C4-2B (cell line): Measurements from ENCODE around the gene NGFR.
A peak's percentile ranks its signal among the peaks of the same experiment; 100 is the strongest.

Source experiments
- H3K27ac ChIP-seq: fragments of 450-650 bp; 2 replicates; pipeline ENCODE4 v1.5.1; 2017
- ZFX ChIP-seq: fragments of 450-650 bp; IDR thresholded peaks from 2 replicates; pipeline ENCODE4 v1.6.1; 2017
- TF ChIP-seq, protein P1 (sequence below): fragments of 450-650 bp; conservative IDR thresholded peaks from 2 replicates; pipeline ENCODE4 v1.5.1; 2017; ENCODE audit warnings: mild to moderate bottlenecking

Gene NGFR

DNA sequence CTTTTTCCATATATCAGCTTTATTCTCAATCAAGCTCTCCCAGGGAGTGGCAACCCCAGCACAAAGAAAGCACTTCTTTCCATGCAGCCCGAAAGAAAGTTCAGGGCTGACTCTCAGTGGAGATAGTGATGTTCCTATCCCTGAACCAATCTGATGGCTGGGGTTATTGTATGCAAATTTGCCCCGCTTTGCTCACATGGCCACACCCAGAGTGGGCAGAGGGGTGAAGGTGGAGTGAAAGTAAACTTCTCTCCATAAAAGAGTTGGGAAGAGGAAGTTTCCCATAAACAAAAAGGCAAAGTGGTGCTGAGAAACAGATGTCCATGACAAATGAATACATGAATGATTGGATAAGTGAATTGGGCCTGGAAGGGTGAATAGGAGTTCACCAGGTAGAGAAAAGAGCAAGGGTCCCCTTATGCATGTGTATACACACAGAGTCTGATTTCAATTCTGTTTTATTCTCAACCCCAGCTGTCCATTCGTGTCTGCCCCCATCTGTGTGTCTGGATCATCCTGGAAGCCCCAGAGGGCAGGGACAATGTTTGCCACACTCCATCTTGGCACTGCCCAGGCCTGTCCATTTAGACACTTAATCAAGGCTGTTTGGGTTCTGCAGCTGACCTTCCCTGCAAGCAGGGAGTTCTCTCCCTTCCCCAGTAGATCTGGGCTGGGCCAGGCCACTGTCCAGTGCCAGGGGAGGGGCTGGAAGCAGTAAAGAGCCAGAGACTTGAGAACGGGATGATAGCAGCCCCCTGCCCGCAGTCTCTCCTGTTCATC lies 14.1 kb upstream of the NGFR start:
- no peak overlapping the region for H3K27ac ChIP-seq
- TF ChIP-seq, protein P1, sequence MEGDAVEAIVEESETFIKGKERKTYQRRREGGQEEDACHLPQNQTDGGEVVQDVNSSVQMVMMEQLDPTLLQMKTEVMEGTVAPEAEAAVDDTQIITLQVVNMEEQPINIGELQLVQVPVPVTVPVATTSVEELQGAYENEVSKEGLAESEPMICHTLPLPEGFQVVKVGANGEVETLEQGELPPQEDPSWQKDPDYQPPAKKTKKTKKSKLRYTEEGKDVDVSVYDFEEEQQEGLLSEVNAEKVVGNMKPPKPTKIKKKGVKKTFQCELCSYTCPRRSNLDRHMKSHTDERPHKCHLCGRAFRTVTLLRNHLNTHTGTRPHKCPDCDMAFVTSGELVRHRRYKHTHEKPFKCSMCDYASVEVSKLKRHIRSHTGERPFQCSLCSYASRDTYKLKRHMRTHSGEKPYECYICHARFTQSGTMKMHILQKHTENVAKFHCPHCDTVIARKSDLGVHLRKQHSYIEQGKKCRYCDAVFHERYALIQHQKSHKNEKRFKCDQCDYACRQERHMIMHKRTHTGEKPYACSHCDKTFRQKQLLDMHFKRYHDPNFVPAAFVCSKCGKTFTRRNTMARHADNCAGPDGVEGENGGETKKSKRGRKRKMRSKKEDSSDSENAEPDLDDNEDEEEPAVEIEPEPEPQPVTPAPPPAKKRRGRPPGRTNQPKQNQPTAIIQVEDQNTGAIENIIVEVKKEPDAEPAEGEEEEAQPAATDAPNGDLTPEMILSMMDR, result no peak
- TF ChIP-seq ZFX, result no peak

DNA sequence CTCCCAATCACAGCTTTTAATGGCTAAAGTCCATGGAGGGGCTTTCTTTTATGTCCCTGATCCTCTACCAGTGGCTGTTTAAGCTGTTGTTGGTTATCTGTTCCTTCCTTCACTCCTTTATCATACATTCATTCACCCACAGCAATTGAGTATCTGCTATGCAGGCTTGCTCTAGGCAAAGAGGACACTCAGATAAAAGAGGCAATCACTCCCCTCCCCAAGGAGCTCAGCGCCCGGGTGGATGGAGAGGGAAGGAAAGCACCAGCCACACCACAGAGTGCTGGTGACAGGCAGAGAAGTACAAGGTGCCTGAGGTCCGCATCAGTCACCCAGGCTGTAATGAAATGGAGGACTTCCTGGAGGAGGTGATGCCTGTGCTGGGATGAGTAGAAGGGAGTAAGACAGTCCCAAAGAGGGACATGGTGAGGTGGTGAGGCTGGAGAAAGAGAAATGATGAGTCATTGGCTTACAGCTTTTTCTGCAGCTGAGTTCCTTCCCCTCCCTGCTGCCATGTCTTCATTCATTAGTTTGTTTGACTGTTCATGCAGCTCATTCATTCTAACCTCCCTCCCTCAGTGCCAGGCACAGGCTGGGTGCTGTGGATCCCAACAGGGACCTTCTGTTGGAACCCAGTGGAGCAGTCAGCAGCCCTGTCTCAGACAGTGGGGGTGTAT lies 12.8 kb upstream of the NGFR start:
- H3K27ac ChIP-seq, result no peak overlapping the region

DNA sequence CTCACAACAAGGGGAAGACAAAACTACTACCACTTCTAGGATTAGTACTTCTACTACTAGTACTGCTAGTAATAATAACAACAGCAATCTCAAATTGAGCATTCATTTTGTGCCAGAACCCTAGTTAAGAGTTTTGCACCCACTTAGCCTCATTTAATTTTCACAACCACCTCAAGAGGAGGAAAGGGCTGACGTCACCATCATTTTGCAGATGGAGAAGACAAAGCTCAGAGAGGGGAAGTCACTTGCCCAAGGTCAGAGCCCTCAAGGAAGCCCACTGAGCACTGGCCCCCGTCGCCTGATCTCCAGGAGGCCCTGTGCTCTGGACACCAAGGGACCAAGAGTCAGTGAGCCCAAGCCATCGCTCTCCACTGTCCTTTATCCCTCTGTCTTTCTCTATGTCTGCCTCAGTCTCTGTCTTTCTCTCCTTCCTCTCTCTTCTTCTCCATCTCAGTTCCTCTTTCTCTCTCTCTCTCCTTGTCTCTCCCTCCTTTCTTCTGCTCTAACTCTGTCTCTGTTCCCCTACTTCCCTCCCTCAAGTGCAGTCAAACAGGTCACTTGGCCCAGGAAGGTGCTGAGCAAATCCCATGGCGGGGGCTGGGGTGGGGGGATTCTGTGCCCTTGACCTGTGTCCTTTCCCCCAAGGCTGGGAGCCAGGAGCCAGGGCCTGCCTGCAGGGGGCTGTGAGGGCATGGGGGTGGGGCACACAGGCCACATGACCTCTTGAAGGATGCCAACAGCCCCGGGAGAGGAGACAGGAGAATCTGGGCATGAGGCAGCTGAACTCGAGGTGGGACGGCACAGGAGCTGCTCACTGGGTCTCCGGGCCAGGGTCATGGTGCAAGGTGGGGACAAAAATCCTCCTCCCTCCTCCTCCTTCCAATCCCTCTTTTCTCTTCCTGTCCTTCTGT lies 11.2 kb upstream of the NGFR start:
- TF ChIP-seq, protein P1, result no peak
- no peak for TF ChIP-seq ZFX
- no peak overlapping the region for H3K27ac ChIP-seq

More for the DNA sequence above, 12.8 kb upstream of the NGFR start:
- TF ChIP-seq, protein P1, result no peak
- TF ChIP-seq ZFX, result no peak

DNA sequence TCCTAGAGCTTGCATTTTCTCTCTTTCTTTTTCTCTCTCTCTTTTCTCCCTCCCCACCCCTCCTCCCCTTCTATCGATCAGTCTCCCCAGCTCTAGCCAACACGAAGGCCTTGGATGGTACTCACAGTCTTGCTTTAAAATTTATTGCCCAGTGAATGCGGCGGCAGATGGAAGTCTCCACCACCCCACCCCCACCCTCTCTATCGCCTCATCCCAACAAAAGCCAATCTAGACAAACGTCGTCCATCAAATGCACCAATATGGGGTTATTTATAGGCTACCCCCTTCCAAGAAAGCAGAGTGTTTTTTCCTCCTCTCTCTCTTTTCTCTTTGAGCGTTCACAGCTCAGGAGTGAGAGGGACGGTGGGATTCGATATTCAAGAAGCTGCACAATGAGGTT lies 10.5 kb upstream of the NGFR start:
- TF ChIP-seq, protein P1, result no peak
- TF ChIP-seq ZFX, result no peak
- H3K27ac ChIP-seq, result no peak overlapping the region

DNA sequence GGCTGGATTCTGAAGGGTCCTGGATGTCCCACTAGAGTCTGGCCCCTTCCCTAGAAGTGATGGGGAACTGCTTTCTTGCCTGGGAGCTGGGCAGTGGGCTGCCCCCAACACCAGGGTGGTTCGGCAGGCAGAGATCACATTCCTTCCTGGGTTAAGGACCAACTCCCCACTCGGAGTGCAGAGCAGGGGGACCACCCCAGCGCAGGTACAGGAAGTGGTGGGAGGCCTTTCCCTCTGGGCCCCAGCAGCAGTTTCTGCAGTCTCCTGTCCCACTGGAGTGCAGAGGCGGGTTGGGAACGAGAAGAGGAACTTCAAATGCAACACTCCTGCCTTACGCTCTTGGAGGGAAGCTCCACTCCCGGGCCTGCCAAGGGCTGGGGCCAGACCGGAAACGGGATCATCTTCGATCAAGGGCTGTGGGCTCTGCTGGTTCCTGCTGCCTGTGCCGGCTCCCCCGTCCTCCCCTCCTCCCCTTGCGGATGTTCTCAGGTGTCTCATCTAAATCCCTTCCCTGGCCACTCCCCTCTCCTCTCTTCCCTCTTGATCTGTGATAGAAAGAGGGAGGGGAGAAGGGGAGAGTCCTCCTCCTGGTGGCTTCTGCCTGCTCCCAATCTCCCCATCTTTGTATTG lies 9.0 kb upstream of the NGFR start:
- TF ChIP-seq ZFX, result no peak
- TF ChIP-seq, protein P1, result no peak

DNA sequence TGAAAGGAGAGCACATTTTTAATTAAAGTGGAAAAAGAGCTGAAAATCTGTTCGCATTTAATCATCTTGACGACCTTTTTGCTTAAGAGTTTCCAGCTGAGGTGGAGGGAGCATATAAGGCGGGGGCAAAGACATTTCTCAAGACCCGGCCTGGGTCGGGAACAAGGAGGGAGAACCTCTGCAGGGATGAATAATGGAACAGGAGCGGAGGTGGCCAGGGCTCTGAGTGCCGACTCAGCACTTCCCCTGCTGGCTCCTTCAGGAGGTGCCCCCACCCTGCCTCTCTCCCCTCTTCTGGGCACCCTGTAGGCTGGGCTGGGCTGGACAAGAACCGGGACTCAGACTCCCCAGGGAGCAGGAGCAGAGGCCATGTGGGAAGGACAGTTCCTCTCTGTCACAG lies 7.9 kb upstream of the NGFR start:
- TF ChIP-seq, protein P1, result no peak
- no peak for TF ChIP-seq ZFX
- no peak overlapping the region for H3K27ac ChIP-seq

More for the DNA sequence above, 9.0 kb upstream of the NGFR start:
- 0 out of 2 replicates have a peak overlapping the region, but pooled peaks have one; percentile 3 for H3K27ac ChIP-seq
